GM18520 (cell line): Measurements from ENCODE around the gene SNAPIN.
A peak's percentile ranks its signal among the peaks of the same experiment; 100 is the strongest.
"Not testable (repeated sequence)": the region's sequence is repeated elsewhere in the genome, so short reads cannot be mapped to it uniquely, and the experiment has no call there.

Source experiments
- ATAC-seq: cut with Tn5 transposase; IDR thresholded peaks from one replicate; pipeline ENCODE4 v1.9.1; 2021; ENCODE audit not compliant: unreplicated experiment

The SNAPIN gene

DNA sequence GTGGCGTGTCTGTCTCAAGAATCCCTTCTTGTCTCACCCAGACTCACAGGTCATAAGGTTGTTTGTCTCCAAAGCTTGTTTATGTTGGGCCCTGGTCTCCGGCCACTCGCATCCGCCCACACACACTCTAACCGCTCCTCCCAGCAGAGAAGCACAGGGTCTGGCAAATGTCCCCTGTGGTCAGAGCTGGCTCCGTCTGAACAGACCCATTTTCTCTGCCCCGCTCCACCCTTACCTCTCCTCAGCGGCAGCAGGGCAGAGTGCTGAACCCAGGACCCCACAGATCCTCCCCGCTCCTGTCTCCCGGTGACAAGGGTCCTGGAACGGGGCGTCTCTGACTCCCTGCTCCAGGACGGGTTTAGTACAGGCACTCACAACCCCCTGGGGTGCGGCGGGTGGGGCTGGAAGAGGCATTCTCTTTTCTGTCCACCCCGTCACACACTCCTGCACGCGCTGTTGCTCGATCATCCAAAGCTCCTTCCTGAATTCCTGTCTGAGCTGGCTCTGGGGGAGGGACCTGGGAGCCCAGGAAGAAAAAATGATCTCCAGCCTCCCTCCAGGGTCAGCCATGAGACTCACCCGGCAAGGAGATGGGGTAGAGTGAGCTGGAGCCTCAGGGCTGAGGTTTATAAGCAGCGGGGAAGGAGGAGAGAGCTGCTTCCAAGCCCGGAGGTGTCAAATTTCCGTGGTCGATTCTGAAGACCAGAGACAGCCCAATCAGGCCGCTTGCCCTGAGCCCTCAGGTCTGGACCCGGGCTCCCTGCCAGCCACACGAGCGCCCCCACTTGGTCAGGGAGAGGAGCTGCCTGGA is 31.4 kb upstream of the SNAPIN start, which contains the start of gene S100A13:
Gene S100A13, minus strand, starts transcription at position 602 of the 811 bp plus-strand sequence. CDS start 1,033 bp downstream, outside the sequence.
- ATAC-seq: no peak

DNA sequence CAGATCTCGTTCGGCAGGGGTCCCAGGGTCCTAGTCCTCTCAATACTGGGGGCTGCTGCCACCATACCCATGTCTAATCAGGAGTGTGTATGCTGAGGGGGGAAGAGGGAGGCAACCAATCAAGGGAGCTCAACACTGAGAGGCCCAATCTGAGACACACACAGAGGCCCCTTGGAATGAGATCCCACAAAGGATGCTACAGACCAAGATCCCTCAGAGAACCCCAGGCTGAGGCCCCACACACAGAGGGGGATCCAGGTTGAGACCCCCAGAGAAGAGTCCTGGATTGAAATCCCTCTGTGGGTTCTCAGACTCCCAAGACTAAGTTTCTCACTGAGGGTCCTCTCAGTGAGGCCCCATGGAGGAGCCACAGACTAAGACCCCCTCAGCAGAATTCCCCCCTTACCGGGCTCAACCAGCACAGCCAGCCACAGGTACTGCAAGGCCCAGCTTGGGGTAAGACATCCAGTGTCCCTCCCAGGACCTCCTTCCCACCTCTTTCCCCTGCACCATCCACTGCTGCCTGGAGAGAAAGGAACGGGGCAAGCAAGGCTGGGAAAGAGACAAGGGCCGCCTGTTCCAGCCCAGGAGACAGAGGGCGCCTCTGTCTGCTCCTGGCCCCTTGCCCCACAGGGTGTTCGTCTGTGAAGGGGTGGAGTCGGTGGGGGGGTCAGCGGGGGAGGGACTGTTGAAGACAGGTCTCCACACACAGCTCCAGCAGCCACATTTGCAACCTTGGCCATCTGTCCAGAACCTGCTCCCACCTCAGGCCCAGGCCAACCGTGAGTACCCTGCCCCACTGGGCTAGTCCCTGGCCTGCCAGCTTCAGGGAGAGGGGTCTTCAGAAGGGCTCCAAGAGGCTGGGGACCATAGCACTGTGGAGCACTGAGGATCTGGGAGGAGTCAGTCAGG is 30.5 kb upstream of the SNAPIN start, which contains the start of gene S100A1:
Gene S100A1, plus strand, starts transcription at position 720 of the 912 bp plus-strand sequence. CDS start 2,088 bp downstream, outside the sequence.
- ATAC-seq: no peak

DNA sequence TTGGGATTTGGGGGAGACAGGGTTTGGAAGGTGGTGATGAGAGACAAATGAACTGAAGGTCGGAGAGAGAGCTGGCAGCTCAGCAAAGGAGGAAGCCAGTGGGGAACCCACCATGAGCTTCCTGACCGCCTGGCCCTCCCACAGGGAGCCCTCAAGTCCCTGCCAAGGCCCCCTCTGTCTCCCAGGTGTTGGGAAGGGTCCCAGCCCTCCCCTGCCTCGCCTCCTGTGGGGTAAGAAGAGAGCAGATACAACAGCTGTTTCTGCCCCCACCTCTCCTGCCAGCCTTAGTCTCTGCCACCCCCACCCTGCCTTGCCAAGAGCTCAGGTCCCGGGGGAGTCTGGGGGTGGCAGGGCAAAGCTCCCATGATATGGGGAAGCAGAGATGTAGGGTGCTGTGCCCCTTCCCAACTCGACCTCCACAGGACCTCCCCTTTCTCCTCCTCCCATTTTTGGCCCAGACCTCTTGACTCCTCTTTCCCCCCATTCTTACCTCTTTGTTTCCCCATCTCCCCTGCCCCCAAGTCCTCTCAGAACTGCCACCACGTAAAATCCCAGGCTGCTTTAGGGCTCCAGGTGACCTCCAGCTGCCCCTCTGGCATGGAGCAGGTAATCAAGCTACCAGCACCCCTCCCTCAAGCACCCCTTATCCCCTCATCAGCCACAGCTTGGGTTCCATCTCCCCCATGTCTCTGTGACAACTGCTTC is 29.7 kb upstream of the SNAPIN start:
- no peak for ATAC-seq

DNA sequence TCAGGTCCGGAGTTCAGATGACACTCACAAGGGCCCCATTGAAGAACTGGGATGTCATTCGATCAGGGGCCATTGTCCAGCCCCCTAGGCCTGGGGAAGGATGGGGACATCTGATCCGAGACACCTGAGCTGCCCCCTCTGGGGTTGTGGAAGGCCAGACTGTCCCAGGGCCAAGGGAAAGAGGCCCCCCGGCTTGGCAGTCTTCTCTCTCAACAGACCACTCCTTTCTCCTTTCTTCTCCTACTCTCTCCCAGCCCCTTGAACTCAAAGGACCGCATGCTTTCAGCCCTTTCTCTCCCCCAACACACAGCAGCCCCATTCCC is 29.2 kb upstream of the SNAPIN start:
- no peak for ATAC-seq

DNA sequence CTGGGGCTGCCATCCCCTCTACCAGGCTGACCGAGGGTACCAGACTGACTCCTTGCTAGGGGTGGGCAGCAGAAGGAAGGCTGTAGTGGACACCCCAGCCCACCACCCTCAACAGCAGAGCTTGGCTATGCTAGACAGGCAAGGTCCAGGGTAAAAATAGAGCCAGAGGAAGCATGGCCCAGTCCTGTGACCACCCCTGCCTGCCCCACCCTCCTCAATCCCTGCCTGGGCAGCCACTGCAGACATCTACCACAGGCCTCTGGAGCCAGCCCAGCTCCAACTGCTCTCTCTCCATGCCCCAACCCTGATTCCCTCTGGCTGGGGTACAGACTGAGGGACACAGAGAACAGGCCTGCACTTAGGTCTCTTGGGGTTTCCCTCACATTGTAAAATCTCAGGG is 28.5 kb upstream of the SNAPIN start:
- no peak for ATAC-seq

DNA sequence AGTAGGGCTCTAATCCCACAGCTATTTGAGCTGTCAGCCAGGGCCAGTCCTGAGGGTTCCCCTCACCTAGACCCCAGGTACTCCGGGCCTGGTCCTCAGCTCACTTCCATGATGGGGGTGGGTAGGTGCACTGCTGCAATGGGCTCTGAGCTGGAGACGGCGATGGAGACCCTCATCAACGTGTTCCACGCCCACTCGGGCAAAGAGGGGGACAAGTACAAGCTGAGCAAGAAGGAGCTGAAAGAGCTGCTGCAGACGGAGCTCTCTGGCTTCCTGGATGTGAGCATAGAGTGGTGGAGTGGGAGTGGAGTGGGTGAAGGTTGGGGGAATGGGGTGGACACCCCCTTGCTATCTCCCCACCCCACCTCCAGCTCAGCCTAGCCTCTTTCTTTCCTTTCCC is 28.1 kb upstream of the SNAPIN start:
- no peak for ATAC-seq

DNA sequence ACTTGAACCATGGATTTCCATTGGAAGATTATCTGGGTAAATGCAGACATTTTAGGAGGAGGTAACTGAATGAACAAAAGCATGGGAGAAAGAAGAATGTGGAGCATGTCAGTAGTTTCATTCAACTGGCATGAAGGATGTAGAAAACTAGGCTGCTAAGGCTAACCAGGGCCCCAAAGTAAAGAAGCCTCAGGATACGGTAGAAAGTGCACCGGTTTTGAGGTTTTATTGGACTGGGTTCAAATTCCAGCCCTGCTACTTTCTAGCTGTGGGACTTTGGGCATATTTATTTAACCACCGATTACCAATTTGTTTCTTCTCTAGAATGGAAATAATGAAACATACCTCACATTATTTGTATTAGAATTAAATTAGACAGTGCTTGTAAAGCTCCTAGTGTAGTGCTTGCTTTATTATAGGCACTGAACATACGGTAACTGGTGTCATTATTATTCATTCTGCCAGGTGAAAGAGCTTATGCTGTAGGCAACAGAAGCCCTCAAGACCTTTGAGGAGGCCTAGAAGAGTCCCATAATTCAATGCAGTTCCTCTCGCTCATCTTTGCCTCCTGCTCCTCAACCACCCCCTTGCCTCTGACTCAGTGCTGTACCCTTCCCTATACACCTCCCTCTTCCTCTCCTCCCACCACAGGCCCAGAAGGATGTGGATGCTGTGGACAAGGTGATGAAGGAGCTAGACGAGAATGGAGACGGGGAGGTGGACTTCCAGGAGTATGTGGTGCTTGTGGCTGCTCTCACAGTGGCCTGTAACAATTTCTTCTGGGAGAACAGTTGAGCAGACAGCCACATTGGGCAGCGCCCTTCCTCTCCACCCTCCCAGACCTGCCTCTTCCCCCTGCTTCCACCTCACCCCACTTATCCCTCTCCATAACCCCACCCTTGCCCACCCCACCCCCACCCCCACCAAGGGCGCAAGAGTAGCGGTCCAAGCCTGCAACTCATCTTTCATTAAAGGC is 27.2 kb upstream of the SNAPIN start:
- ATAC-seq: no peak

DNA sequence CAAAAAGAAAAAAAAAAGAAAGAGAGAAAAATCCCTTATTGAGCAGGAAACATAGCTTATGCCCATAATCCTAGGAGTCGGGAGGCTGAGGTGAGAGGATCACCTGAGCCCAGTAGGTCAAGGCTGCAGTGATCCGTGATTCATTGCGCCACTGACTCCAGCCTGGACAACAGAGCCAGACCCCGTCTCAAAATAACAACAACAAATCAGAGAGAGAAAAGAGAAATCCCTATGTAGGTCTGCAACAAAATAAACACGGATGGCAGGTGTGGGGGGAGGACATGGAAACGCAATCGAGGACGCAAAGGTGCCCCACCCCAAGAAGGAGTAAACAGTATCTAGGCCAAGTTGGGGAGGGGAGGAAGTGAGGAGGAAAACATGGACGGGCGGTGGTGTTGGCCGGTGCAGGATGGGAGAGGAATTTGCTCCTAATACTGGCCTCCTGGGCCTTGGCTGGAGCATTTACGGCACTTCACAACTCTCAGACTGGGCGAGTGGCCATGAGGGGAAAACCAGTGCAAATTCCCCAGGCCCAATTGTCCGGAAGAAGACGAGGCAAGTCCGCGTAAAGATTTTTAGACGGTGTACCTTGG is 25.2 kb upstream of the SNAPIN start:
- no peak for ATAC-seq

DNA sequence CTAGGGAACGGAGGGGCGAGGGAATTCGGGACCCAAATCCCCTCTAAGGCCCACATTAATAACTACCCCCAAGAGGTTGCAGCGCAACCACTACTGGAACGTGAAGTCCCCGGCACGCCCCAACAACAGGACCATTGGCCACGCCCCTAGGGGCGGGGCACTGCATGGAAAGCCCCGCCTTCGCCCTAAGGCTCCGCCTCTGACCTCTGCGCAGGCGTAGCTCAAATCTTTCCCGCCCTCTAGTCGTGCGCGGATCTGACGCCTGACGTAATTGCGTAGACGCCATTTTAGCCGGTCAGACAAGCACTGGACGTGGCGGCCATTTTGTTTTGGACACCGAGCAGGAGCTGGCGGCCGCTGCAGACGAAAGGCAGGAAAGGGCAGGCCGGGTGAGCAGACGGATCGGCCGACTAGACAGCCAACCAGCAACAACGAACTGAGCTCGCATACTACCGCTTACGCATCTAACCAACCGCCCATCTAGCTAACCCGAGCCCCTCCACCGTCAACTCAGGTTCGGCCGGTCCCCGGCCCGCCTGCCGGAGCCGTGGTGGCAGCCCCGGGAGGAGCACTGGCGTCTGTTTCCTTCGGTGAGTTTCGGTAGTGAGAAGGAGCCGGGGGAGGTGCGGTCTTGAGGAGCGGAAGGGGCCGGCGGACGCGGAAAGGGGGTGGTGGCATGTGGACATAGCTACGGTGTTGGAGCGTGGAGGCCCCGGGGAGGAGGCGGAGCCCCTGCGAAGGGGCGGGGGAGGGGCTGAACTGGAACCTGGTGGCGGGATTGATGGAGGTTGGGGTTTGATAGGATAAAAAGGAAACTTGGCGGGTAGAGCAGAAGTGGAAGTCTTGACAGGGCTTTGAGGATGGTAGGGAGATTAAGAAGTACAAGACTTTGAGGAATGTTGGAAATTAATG is 24.5 kb upstream of the SNAPIN start, which contains the start of gene CHTOP:
Gene CHTOP, plus strand, starts transcription at position 313 of the 912 bp plus-strand sequence. CDS start 2,523 bp downstream, outside the sequence.
- peak; percentile 90 for ATAC-seq

DNA sequence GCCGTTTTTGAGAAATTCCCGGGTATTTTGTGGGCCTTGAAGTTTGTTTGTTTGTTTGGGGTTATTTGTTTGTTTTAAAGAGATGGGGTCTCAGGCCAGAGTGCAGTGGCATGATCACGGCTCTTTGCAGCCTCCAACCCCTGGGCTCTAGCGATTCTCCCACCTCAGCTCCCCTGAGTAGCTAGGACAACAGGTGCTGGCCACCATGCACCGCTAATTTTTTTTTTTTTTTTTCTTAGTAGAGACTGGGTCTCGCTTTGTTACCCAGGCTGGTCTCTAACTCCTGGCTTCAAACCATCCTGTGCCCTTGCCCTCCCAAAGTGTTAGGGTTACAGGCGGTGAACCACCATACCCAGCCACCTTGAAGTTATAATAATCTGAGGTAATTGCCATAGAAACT is 22.6 kb upstream of the SNAPIN start:
- no peak for ATAC-seq

DNA sequence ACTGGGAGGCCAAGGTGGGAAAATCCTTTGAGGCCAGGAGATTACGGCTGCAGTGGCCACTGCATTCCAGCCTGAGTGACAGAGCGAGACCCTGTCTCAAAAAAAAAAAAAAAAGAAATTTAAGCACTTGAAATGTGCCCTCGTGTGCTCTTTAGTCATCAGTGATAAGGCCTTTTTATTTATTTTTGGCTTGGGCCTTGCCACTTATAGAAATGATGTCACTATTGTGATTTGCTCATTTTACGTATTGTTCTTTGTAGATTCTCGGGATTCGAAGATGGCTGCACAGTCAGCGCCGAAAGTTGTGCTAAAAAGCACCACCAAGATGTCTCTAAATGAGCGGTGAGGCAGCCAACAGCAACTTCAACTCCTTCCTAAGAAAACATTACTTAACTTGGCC is 22.2 kb upstream of the SNAPIN start:
- ATAC-seq: no peak

DNA sequence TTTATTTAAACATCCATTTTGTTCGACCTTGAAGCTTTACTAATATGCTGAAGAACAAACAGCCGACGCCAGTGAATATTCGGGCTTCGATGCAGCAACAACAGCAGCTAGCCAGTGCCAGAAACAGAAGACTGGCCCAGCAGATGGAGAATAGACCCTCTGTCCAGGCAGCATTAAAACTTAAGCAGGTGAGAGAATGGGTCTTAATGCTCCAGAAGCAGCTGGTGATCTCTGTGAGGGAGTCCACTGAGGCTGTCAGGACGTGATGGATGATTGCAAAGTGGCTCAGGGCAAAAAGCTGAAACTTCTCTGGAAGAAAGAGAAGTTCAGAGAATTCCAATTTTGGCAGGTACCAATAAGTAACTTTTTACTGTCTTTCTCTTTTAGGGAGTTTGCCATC is 20.2 kb upstream of the SNAPIN start:
- ATAC-seq: no peak

DNA sequence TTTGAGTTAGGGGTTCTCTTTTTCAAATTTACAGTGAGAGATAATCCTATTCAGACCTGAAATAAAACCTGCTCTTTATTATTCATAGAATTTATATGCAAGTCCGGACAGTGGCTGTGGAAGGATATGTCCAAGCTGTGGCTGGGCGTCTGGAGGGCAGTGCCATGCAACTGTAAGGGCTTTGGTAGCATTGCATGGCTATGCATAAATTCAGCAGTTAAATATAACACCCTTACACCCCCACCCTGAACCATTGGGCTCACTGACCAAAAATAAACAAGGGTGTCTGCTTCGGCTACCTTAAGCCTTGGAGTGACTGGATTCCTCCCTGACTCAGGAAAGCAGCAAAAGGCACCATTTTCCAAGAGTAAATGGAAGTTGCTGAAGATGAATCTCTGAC is 19.2 kb upstream of the SNAPIN start:
- ATAC-seq: no peak

DNA sequence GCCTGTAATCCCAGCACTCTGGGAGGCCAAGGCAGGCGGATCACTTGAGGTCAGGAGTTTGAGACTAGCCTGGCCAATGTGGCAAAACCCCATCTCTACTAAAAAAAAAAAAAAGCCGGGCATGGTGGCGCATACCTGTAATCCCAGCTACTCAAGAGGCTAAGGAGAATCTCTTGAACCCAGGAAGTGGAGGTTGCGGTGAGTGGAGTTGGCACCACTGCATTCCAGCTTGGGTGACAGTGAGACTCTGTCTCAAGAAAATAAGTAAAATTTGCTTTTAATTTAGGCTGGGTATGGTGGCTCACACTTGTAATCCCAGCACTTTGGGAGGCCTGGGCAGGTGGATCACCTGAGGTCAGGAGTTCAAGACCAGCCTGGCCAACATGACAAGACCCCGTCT is 18.3 kb upstream of the SNAPIN start:
- ATAC-seq: not testable (repeated sequence)

DNA sequence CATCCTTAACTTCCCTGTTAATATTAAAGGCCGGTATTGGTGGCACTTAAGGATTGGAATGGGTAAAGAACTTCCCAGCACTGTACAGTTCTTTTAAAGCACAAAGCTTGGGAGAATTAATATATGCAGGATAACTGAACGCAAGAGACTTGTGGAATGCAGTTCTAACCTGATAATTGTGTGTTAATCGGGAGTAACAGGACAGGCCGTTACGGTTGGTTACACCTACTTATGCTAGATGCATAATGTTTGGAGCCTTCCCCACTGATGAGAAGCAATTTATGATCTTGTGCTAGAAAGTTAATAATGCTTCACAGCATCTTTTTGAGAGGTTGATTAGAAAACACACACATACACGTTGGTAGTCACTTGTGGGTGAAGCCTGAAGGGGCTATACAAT is 17.6 kb upstream of the SNAPIN start:
- no peak for ATAC-seq

DNA sequence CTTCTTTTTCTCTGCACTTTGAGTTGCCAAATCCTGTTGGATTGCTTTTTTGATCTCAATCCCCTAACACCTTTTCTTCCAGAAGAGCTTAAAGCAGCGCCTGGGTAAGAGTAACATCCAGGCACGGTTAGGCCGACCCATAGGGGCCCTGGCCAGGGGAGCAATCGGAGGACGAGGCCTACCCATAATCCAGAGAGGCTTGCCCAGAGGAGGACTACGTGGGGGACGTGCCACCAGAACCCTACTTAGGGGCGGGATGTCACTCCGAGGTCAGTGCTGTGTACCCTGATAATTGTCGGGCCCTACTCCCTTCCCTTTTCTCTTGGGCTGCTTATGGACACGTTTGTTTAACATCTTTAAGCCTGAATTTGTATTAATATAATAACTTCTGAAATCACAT is 16.3 kb upstream of the SNAPIN start:
- ATAC-seq: no peak

DNA sequence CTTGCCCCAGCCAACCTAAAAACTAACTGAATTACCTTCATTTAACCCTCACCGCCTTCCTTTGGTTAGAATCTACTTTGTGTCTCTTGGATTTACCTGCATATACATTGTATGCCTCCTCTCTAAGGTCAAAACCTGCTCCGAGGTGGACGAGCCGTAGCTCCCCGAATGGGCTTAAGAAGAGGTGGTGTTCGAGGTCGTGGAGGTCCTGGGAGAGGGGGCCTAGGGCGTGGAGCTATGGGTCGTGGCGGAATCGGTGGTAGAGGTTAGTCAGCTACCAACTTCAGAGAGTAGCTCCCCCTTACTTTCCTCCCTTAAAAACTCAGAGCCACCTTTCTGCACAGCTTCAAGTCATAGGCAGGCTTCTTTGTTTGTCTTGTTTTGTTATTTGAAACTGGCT is 15.4 kb upstream of the SNAPIN start:
- no peak for ATAC-seq

DNA sequence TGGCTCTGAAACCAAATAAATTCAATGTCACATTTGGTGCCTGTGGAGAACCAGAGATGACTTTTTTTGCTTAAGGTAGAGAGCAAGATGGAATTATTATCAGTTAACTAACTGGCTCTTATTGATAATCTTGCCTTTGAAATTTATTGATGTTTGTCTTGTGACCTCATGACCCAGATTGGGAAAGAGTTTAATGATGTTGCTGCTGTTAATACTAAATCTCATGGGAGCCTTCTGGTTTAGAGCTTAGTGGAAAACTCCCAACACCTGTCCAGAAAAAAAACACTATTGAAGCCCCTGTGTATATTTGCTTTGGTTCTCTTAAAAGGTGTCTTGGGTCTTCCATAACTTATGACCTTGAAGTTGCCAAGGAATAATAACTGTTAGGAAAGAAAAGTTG is 14.7 kb upstream of the SNAPIN start:
- ATAC-seq: no peak
